Stimulated activated CD4-positive, alpha-beta T cell treated with anti-CD3 and anti-CD28 coated beads, Interleukin-4, amount 100 ng/mL, for 4 hours (primary cell): ENCODE results near the gene OSBPL2.

Source experiments
- DNase-seq, 2 experiments: peaks; one replicate each; pipeline ENCODE4 v3.0.0-alpha.2; 2020

The OSBPL2 gene

DNA sequence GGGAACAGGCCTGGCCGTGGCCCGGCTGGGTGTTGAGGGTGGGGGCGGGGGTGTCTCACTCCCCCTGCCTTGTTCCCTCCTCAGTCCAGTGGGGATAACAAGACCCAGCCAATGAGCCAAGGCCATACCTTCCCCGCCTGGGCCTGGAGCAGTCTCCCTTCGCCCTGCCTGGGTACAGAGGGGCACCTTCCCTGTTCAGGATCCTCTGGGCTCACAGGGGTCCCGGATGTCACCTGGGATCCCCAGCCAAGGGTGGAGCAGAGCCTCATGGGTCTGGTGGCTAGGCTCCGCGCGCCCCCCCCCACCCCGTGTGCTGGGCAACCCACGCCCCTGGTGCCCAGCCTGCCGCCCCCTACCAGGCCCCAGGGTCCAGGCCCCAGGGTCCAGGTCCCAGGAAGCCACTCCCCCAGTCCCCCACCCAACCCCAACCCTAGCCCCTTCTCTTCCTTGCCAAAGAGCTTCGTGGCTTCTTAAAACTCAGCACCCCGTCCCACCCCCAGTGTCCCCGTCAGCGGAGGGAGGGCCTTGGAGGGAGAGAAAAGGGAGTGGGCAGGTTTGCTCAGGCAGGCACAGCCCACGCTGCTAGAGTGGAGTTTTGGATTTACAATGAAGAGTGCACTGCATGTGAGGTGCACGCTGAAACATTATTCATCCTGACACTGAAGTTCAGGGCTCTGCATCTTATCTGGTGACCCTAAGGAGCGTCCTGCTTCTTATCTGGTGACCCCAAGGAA, 30.1 kb upstream of the OSBPL2 start:
- DNase-seq = no peak

GRCh38 chr20:62208795-62209755, 29.2 kb upstream of the OSBPL2 start:
- no peak for DNase-seq

- no peak for DNase-seq
These were observed 28.3 kb upstream of the OSBPL2 start for GRCh38 chr20:62209850-62210495.

GRCh38 chr20:62210496-62210855, 27.8 kb upstream of the OSBPL2 start:
- DNase-seq = no peak

GRCh38 chr20:62211216-62211615, 27.1 kb upstream of the OSBPL2 start:
- no peak for DNase-seq

- DNase-seq = no peak
These were observed 26.5 kb upstream of the OSBPL2 start for GRCh38 chr20:62211769-62212288.

DNA sequence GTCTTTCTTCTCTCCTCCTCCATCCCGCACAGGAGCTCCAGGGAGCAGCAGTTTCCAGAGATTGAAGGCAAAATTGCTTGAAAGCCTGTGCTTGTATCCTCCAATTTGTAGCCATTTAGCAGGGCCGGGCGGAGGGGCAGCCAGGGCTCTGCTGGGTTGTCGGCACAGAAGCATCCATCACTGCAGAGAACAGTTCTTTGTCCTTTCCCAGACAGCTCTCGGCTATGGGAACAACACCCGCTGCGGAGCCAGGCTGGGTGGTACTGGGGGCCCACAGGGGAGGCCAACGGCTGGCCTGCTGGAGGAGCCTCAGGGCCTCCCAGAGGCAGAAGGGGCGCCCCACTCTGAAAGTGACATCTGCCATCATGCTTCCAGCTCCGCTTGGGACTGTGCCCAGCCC, 26.0 kb upstream of the OSBPL2 start:
- no peak for DNase-seq

DNA sequence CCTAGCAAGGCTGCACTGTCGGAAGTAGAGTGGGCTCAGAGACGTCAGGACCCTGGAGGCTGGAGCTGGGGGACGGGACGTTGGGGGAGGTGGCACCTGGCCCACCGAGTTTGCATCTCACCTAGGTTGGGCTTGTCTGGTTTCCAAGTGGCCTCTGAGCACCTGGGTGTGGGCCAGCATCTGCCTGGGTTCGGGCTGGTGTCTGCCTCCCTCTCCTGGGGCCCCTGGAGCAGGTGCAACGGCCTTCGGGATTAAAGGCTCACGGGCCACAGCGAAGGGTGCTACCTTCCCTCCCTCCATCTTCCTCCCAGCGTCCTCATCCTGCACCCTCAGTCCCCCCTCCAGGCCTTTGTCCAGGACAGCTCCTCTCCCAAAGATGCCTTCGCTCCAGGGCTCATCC, 24.3 kb upstream of the OSBPL2 start:
- DNase-seq = no peak

GRCh38 chr20:62215020-62215990, 23.0 kb upstream of the OSBPL2 start:
- DNase-seq = no peak

DNA sequence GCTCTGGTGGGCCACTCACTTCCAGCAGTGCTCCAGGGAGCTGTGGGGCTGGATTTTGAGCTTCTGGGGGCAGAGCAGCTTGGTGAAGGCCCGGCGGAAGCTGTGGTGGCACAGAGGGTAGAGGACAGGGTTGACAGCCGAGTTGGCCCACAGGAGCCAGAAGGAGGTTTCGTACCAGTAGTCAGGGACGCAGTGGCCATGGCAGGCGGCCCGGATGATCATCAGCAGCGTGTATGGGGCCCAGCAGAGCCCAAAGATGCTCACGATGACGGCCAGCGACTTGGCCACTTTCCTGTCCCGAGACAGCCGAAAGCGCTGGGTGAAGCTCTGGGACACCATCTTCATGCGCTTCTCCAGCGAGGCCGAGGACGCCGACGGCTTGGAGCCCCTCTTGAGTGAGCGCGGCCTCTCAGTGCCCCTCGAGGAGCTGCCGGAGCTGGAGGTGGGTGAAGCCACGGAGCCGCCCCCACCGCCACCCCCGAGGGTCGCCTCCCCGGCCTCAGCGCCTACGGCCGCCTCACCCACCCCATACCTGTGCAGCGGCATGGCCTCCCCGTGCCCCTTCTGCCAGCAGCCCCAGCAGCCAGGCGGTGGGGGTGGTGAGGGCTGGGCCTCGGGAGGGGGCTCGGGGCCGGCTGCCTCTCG, 22.2 kb upstream of the OSBPL2 start:
- DNase-seq = no peak

- no peak for DNase-seq
These were observed 21.4 kb upstream of the OSBPL2 start for GRCh38 chr20:62216636-62217566.

DNA sequence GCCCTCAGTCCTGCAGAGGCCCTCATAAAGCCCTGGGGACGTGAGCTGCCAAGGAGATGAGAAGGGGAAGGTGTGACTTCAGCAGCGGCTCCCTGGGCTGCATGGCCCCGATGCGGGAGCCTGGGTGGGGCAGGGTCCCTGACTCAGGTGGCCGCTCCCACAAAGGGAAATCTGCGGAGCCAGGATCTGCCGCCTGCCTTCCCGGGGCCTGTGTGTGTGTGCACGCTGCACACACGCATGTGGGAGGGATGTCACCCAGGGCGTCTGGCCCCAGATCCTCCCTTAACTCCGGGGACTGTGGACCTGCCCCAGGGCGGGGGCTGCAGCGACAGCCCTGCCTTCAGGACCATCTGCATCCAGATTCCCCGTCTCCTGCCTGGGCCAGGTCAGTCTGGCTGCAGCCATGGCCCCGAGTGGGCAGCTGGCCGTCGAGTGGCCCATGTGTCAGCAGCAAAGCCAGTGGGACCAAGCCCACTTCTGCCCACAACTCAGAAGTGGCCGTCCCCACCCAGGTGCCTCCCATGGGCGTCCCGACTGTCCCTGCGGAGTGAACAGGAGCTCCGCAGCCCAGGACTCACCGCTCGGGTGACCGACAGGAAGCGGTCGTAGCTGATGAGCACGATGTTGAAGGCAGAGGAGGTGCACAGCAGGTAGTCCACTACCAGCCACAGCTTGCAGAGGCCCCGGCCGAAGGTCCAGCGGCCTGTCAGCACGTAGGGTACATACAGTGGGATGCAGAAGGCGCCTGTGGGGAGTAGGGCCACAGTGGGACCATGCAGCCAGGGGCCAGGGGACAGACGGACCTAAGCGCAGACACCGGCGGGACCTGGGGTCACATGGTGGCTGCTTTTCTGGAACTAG, 20.2 kb upstream of the OSBPL2 start:
- no peak for DNase-seq

GRCh38 chr20:62219101-62219991, 19.0 kb upstream of the OSBPL2 start:
- no peak for DNase-seq

GRCh38 chr20:62219992-62220665, 18.2 kb upstream of the OSBPL2 start, which contains the start of gene HRH3:
Gene HRH3 (minus strand): TSS chr20:62220278. CDS start chr20:62219970, 308 bp downstream.
- DNase-seq = peak; percentile 13 to 52

- no peak for DNase-seq
These were observed 17.4 kb upstream of the OSBPL2 start for GRCh38 chr20:62220666-62221568.

- no peak for DNase-seq
These were observed 16.0 kb upstream of the OSBPL2 start for GRCh38 chr20:62222266-62222850.
